GM12892 (cell line): ENCODE data around the gene CCDC88C.

Experiments
- POLR2A ChIP-seq: IDR thresholded peaks from 2 replicates; pipeline ENCODE4 v1.6.1; 2011; ENCODE audit warnings: low read depth, low read length, control low read depth
- POLR2AphosphoS5 ChIP-seq: IDR thresholded peaks from 2 replicates; pipeline ENCODE4 v1.6.1; 2011; ENCODE audit warnings: low read depth, low read length, control low read depth
- TAF1 ChIP-seq: IDR thresholded peaks from 2 replicates; pipeline ENCODE4 v1.6.1; 2011; ENCODE audit warnings: low read depth, mild to moderate bottlenecking, control low read depth, low read length, borderline replicate concordance

GRCh38 chr14:91330856-91331255, 86.8 kb downstream of the CCDC88C start:
- TF ChIP-seq POLR2A (no peak), TAF1 (no peak), POLR2AphosphoS5 (no peak)
